HG03442 (cell line): ENCODE data around the gene SOBP.

Source experiments
- ATAC-seq: cut with Tn5 transposase; IDR thresholded peaks from one replicate; pipeline ENCODE4 v1.9.1; 2021; ENCODE audit warnings: mild to moderate bottlenecking, moderate library complexity; ENCODE audit not compliant: unreplicated experiment

Gene SOBP

DNA sequence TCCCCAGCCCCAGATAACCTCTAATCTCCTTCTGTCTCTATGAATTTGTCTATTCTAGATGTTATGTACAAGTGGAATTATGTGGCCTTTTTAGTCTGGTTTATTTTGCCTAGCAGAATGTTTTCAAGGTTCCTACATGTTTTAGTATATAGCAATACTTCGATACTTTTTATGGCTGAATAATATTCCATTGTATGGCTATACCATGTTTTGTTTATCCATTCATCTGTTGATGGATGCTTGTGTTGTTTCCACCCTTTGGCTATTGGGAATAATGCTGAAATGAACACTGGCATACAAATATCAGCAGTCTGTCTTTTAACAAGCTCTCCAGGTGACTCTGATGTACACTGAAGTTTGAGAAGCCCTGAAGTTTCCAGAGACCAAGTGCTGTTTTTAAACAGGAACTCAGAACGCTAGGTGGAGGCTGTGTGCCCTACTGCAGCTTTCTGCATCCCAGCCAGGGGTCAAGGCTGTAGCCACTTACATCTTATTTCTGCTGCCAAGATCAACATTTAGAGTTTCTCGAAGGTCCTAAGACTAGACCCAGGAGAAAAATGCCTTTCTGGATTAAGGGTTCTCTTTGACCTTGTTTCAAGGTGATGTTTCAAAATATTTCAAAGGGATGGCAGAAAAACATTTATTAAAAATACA, 123.0 kb downstream of the SOBP start:
- no peak for ATAC-seq

DNA sequence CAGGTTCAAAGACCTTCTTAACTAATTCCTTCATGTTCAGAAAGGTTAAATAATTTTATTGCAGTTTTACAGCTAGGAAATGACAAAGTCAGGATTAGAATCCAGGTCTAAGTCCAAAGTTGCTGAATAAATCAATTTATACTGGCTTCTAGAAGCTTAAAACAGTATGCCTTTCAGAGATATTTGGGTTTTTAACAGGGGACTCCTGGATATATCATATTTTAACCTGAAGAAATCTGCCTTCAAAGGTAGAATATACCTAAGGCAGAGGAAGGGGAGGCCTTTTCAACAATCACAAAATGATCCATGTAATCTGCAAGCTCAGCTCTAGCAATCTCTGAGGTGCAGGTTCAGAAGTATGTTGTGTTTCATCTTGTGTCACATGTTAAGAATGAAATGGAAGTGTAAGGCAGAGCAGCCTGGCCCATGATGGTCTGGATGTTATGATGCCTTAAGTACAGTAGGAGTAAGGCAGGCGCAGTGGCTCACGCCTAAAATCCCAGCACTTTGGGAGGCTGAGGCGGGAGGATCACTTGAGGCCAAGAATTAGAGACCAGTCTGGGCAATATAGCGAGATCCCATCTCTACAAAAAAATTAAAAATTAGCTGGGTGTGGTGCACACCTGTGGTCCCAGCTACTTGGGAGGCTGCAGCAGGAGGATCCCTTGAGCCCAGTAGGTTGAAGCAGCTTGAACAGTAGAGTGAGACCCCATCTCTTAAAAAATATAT, 123.9 kb downstream of the SOBP start:
- ATAC-seq, result no peak

DNA sequence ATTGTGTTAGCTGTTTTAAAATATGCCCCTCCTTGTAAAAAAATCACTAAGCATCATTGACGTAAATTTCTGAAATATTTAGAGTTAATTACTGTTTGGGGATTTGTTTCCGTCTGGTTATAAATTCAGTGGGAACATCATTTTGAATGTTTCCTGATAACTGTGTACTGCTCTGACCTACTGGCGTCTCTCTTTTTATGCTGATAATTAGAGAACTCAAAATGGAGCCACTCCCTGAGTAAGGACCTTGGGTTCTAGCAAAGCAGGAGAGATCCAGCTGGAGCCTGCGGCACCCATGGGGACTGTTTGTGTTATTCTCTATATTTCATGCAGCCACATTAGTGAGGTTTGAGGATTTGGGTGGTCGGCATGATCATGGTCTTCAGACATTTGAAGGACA, 124.9 kb downstream of the SOBP start:
- ATAC-seq, result no peak

DNA sequence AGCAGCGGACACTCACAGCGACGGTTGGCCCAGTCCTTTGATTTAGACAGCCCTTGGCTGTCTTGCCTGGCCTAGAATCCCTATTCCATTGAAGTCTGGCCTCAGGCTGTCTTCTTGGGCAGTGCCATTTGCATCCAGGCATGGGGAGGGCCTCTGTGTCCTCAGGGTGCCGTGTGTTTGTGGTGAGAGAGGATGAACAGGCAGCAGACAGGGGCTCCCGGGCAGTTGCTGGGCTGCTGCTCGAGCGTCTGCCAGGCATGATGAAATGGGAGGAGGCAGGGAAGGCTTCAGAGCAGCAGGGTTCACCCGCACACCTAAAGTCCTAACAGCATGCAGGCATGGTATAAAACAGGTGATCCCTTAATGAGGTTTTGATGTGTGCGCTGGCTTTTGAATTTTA, 126.9 kb downstream of the SOBP start:
- no peak for ATAC-seq

DNA sequence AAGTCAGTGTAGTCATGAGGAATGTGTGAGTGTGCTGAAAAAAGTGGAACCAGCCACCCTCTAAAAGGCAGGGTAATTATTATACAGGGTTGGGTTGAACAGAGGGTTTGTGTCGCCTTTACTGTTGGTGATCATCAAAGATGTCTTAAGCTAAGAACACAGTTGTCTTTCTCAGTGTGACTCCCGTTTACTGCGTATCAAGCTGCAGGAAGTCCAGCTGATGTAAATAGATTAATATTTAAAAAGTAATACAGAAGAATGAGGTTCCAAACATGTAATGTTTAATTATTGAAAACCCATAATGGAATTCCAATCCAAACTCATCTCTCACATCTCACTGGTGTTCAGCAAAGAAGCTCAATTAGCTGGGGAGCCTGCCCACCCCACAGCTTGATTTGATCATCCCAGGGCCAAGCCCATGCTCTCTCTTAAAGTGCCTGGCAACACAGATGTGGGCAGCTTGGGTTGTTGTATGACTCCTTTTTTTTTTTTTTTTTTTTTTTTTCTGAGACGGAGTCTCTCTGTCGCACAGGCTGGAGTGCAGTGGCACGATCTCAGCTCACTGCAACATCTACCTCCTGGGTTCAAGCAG, 127.5 kb downstream of the SOBP start:
- no peak for ATAC-seq

DNA sequence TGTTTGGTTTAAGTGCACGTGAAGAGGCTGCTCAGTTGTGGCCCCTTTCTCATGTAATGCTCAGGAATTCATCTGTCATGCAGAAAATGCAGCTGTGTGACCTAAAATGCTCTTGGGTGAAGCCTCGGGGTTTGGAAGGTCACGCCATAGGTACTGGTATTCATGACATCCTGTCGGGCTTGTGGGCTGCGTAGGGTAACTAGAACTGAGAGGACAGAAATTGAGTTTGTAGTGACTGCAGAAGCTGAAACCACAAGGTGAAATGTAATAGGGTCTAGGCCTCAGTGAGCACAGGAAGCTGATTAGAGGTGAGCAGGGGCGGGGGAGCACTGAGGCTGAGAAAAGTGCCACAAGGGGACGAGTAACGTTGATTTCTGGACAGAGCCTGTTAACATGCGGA, 128.8 kb downstream of the SOBP start:
- ATAC-seq, result peak; percentile 97

DNA sequence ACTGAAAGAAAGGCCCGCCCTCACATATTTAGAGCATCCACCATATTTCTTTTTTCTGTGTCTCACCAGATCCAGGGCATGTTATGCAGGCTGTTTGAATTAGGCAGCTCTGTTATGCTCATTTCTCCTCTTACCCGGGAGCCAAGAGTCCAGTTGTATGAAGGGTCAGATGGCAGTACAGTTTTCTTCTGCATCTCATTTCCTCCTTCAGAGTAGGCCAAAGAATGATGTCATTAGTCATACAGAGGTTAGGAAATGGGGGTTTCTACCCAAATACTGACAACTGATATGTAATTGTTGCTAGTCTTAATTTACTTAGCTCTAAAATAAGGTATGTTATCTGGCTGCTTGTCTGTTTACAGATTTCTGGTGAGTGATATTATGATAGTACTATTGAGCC, 130.8 kb downstream of the SOBP start:
- ATAC-seq, result no peak

DNA sequence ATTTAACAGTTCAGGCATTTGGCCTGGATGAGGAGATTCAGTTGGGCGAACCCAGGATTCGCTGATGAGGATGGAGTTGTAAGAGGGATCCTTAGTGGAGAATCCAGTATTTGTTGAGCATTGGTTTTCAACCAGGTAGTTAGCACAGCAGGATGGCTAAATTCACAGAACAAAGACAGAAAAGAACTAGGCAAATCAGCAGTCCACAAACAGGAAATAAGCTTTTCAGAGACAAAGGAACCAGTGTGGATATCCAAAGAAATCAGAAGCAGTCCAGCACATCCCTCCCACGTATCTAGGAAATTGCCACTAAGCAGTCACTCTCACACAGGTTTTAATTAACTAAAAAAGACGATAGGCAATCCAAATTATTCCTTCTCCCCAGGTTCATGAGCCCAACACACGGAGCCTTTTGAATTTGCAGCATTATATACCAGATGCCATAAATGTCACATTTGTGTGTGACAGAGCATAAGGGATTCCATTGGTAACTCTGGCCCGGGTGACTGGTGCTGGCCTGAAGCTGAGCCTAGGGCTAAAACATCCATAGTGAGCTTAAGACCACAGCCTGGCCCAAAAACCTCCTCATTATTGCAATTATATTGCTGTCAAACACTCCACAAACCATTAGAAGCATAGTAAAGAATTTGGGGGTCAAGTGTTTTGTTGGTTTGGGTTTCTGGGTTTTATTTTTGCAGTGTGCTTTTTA, 131.5 kb downstream of the SOBP start:
- ATAC-seq, result no peak

DNA sequence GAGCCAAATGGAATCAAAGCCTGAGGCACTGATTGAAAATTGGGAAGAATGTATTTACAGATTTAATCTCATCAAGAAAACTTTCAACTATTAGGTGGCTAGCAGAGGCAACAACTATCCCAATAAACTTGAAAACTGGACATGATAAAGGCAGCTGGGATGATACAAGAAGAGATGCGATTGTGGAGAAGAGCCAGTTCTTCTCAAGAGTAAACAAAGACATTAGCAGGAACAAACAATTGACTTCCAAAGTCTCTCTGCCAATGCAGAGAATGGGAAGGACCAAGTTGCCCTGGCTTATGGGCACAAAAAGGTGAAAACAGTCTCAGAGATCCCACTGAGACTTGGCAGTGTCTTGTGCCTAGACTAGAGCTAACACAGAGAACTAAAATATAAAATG, 132.4 kb downstream of the SOBP start:
- ATAC-seq, result no peak

DNA sequence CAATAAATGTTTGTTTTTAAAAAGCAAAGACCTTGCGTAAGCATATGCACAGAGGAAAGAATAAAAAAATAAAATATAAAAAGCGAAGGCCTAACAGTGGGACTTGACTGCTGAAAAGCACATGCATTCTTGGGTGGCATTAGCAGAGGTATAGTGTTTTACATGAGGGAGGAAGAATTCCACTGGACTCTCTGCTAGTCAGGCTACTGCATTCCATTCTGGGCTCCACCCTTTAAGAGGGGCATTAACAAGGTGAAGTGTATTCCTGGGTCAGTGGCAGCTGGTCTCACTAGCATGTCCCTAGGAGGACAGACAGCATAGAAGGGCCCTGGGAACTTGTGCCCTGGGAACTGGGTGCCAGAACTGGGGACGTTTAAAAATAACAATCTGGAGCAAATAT, 134.1 kb downstream of the SOBP start:
- no peak for ATAC-seq

DNA sequence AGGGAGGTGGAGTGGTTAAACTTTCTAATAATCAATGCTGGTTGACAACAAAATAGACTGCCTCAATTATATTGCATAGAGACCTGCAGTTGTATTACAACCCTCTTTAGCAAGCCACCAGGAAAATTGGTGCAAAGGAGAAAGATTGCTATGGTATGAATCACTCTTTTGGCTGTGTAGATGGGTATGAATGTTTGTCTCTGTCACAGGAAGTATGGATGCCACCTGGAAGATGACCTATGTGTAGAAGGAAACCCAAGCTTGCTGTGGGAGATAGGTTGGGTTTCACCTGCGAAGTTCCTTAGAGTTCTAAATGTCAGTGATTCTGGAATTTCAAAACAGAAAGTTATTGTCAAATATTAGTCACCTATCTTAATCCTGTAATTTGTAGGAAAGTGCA, 134.6 kb downstream of the SOBP start:
- no peak for ATAC-seq

DNA sequence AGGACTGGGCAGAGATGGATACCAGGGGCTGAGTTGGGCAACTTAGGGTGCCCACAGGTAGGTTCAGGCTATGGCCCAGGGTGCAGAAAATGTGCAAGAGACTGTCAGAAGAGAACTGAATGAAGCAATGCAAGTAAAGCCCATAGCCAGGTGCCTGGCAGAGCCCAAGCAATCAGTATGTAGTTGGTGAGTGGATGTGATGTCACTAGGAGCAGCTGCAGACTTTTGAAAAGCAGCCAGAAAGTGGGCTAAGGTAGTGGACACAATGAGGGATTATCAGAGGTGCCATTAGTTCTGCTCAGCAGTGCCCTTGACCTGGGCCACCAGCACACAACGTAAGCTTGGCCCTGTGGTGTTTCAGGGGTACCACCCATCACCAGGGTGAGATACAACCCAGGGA, 135.3 kb downstream of the SOBP start:
- ATAC-seq, result no peak

DNA sequence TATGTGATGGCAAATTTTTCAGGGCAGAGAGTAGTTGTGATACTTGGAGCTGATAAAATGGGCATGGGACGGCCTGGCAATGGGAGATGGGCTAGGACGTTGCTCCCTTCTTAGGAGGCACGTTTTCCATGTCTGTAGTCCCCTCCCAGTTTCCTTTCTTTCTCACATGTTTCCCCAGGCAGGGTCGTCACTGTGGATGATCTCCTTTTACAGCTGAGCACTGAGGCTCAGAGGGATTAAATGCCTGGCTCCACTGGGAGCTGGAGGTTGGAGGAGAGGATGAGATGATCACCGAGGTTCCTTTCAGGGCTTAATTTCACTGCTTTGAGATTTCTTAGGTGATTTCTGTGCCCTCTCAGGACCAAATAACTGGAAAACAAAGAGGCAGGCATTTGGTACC, 136.7 kb downstream of the SOBP start:
- no peak for ATAC-seq

DNA sequence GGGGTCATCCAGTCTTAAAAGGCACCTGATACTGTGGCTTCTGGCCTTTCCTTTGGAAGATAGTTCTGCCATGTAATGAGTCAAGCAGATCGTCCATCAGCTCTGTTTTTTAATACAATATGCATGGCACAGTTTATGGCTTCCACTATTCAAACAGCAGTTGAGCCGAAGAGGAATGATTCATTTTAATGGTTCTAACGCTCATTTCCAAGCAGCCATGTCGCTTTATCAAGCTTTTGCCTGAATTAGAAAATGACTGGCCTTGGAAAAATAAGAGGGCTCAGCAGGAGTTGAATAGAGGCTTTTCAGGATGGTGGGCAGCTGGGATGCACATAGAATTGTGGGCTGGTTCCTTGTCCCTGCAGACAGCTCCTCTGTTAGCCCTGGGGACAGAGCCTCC, 138.1 kb downstream of the SOBP start:
- no peak for ATAC-seq

DNA sequence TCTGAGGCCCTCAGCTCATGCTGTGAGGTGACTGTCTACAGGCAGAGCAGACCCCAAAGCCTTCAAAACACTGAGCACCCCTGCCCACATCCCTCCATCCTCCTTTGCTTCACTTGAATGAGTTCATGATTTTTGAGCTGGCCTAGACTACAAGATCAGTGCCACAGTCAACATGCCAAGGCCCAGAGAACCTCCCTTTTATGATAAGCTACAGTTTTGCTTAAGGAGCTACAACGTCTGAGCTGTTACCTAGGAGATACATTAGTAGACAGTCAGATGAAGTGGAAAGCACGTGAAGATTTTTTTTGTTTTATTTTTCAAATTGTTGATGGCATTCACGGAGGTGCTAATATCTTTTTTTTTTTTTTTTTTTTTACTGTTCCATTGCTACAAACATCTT, 139.0 kb downstream of the SOBP start:
- ATAC-seq, result no peak

DNA sequence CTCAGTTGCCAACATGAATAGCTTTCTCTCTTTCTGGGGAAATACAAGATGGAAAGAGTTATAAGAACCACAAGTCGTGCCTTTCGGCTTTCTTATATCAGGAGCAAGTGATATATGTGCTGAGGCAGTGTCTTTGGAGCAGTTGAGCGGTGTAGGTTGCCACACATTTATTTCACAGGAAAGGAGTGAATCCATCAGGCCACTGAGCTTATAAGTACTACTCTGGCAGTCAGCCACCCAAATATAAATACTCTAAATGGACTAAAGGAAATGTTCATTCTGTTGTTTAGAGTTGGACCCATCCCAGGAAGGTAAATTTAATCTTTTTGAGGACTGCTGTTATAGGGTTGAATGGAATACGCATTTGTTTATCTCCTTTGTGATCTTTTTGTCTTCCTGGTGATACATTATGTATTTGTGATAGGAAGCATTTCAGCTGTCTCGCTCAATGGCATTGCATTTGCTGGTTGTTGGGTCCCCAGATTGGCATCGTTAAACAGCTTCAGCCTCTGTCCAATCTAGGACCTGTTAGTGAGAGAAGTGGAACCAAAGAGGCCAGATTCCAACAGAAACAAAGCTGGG, 139.7 kb downstream of the SOBP start:
- no peak for ATAC-seq

DNA sequence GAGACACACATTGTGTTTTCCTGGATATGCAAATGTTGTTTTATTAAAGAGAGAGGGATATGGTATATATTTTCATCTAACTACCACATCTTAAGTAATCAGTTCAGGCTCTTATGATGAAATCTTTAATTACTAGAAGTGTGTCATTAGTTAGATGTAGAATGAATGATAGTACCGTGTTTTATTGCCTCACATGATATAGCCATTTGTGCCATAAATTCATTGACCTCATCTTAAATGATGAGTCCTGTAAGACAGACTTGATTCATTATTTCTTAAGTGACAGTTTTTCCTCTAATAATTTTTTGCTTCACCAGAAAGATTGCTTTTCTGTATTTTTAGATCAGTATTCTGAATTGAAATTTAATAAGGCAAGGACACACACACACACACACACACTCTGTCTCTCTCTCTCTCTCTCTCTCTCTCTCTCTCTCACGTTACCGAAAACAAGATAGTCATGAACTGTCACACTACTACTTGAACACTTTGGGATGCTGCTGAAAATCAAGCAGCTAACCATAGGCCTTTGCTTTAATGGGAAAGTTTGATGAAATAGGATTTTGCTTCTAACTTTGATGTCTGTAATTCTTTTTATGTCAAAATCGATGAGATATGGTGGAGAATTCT, 140.5 kb downstream of the SOBP start:
- no peak for ATAC-seq

DNA sequence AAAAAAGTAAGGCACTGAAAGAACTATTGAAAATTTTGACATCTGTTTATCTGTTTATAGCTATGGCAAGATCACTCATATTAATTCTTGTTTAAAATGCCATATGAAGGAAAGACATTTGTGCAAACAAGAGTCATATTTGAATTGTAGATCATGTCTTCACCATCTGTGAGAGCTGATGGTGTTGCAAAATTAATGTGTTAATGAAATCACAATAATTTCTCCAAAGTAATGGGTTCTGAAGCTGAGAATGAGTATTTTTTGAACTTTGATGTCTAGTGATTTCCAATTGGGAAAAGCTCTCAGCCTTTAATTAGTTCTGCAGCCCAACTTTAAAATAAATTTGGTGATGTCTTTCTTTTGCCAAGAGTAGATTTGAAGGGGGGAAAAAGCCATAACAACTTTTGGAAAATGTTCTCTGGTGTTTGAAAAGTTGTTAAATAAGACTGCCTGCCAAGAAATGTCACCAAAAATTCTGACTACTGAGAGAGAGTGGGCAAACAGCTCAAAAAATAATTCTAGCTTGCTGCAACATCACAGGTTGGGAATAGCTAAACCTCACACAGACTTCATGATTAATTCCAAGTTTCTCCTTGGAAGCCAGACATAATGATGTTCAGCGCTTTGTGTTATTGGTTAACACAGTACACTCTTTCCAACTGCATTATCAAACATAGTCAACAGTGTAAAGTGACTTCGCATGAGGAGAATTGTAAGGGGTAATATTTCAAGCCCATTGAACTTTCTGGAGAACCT, 142.6 kb downstream of the SOBP start:
- ATAC-seq, result no peak

DNA sequence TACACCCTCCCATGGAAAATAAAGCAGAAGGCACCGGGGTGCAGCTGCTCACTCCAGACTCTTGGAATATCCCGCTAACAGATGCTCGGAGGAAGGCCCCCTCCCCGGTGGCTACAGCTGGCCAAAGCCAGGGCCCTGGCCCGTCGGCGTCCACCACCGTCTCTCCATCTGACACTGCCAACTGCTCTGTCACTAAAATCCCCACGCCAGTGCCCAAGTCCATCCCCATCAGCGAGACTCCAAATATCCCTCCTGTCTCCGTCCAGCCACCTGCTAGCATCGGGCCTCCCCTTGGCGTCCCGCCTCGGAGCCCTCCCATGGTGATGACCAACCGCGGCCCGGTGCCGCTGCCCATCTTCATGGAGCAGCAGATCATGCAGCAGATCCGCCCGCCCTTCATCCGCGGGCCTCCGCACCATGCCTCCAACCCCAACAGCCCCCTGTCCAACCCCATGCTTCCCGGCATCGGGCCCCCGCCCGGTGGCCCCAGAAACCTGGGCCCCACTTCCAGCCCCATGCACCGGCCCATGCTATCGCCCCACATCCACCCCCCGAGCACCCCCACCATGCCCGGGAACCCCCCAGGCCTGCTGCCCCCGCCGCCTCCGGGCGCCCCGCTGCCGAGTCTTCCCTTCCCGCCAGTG, 143.9 kb downstream of the SOBP start:
- no peak for ATAC-seq
